LNCAP (cell line): Measurements from ENCODE around the gene MED20.

Source experiments
- CTCF ChIP-seq: fragments of 450-650 bp; IDR thresholded peaks from 2 replicates; pipeline ENCODE4 v1.5.1; 2017; ENCODE audit warnings: mild to moderate bottlenecking

The MED20 gene

GRCh38 chr6:41914869-41915530, 5.9 kb downstream of the MED20 start:
- TF ChIP-seq CTCF: no peak

GRCh38 chr6:41914343-41914742, 6.6 kb downstream of the MED20 start:
- no peak for TF ChIP-seq CTCF

DNA sequence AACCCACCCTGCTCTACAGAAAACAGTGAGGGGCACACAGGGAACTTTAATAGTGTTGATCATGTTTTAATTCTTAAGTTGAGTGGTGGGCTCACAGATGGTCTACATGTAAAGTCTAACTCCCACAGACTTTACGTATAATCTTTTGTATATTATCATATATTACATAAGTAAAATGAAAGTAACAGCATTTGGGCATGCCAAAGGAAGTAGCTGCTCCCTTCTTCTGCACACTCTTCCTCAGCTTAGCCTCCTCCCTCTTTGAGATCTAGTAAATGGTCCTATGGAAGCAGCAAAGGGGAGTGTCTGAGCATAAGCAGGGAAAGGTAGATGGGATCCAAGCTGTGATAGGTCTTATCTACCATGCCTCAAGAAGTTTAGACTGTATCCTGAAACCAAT, 11.2 kb downstream of the MED20 start:
- no peak for TF ChIP-seq CTCF

DNA sequence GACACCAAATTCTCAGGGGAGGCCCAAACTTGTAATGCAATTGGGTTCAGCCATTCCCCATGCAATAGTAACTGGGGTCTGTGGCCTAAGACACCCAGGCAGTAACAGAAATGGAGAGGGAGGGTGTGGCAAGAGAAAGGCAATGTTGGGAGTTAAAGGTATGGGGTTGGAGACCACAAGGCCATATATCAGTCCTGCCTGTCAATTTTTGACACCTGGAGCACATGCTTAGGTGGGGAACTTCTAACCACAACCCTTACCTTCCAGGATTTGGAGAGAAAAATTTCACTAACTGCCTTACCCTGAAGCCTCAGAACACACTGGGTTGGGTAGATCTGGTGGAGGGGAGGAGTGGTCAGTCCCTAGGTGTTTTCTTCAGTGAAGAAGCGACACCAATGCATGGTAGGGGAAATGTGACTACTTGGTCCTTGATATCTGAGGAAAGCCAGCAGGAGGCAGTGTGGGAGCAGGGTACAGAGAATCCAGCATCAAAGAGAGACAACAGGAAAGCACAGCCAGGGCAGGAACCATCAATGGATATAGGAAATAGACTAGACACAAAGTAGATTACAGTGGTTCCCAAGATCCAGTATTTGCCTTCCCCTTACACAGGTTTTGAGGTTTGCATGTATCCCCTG, 18.9 kb downstream of the MED20 start:
- no peak; the same call in 1 of the 2 replicates for TF ChIP-seq CTCF

DNA sequence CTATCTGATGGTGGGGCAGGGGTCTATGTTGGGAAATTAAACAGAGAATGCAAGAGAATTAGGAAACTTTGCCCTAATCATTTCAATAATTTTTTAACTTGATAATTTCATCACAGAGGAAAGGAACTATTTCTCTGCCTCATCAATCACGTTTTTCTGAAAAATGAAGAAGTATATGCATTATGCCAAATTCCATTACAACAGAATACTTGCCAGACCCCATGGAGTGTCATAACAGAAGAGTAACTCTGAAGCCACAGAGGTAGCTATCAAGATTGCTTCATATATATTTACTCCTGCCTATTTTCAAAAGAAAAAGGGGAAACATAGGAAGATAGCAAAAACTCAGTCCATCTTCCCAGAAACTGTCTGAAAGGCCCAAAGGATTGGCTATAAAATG, 20.1 kb downstream of the MED20 start:
- no peak for TF ChIP-seq CTCF

- no peak for TF ChIP-seq CTCF
These were observed 24.7 kb downstream of the MED20 start for GRCh38 chr6:41896281-41896680.

DNA sequence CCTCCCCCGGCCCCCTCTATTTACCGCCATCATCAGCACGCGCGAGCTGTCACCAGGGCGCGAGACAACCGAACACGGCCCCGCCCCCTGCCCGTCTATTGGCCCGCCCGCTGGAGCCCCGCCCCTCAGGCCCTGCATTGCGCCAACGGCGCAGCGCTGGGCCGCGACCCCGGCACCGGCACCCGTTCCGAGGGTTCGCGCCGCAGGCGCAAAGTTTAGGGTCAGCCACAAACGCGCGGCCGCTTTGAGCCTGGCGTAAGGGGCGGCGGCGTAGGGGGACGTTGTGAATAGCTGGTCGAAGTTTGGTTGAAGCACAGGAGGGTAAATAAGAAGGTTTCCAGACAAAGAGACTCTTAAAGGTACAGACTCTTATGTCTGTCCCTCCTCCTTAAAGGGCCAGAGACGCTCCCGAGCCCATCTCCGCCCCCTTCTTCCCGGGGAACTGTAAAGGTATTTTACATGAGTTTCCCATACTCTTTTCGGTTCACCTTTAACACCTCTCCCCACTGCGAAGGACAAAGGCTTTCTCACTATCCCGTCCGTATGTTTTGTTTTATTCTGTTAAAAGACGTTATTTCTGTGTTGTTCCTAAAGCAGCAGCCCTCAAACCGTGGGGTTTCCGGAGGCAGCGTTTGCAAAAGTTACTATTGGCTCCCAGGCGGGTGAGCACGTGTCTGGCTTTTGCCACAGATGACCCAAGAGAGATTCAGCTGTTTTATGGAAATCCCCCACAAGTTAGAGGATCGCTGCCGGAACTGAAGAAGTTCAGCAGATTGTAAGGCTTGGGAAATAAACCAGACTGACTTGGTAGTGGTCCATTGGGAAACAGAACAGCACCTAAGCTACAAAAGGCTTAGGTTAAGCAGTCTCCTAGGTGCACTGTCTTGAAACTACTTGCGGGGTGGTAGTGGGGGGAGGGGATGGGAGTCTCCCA, 25.4 kb downstream of the MED20 start, which contains the start of gene USP49:
Gene USP49 (minus strand): TSS at position 76 of the 934 bp plus-strand sequence. CDS start 88,392 bp downstream, outside the sequence.
- no peak for TF ChIP-seq CTCF
